HFFc6 (cell line): ENCODE data around the gene MYO1A. TPM values are rescaled to one million over a fixed set of nuclear protein-coding genes. Genes with fewer than 3 reads are reported as not detected.
"Not testable (repeated sequence)": the region's sequence is repeated elsewhere in the genome, so short reads cannot be mapped to it uniquely, and the experiment has no call there.

Source experiments
- DNase-seq: peaks from one replicate; pipeline ENCODE4 v3.0.0-alpha.2; 2018
- H3K27ac Mint-ChIP-seq: 2 replicates; pipeline ENCODE4 v1.8.0; 2020; ENCODE audit warnings: mild to moderate bottlenecking, mixed read lengths
- H3K27me3 Mint-ChIP-seq: 2 replicates; pipeline ENCODE4 v1.8.0; 2021; ENCODE audit warnings: mild to moderate bottlenecking, moderate library complexity, mixed read lengths; ENCODE audit not compliant: insufficient read depth
- H3K36me3 Mint-ChIP-seq: 2 replicates; pipeline ENCODE4 v1.8.0; 2021; ENCODE audit warnings: low read depth, mixed read lengths
- H3K4me1 Mint-ChIP-seq: 2 replicates; pipeline ENCODE4 v1.8.0; 2020; ENCODE audit warnings: low read depth, mixed read lengths
- H3K4me3 Mint-ChIP-seq: 2 replicates; pipeline ENCODE4 v1.8.0; 2020; ENCODE audit warnings: mild to moderate bottlenecking, moderate library complexity, mixed read lengths
- H3K9me3 Mint-ChIP-seq: 2 replicates; pipeline ENCODE4 v1.8.0; 2020; ENCODE audit warnings: mild to moderate bottlenecking, mixed read lengths
- total RNA-seq, 6 experiments: library from RNA; stranded (reverse); fragmentation: NEBNext Ultra II Directional; extraction: Animal tissue kit (Norgen Biotek cat#: 25700); gene quantifications; 2 replicates in 1 of 6; 3 replicates in 5 of 6; pipeline ENCODE4 v1.2.3, GENCODE V29; 2021
- TF ChIP-seq, protein P1 (sequence below): fragments of 200-600 bp; sonication (generic); IDR thresholded peaks from 2 replicates; pipeline ENCODE4 v1.5.0; 2021; ENCODE audit warnings: antibody characterized with exemption, mild to moderate bottlenecking

The MYO1A gene
- total RNA-seq, 6 experiments from 2014 or later, result 0.23 TPM; not detected in 5

DNA sequence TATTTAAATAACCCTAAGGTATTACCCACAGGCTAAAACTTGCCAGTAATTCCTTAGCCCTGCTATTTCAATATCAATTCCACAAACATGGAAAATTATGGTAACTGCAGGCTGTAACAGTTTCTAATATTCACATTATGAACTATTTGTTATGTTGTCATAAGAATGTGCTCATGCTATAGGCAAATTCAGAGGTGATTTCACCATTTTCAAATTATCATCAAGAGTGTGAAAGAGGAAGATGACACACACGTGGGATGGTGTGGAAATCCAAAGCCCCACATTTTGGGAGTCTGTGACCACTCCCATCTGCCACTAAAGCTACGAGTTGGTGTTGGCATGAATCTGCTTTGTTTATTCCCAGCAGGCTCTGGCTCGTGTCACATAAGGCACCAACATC is 5.9 kb upstream of the MYO1A start:
- TF ChIP-seq, protein P1, sequence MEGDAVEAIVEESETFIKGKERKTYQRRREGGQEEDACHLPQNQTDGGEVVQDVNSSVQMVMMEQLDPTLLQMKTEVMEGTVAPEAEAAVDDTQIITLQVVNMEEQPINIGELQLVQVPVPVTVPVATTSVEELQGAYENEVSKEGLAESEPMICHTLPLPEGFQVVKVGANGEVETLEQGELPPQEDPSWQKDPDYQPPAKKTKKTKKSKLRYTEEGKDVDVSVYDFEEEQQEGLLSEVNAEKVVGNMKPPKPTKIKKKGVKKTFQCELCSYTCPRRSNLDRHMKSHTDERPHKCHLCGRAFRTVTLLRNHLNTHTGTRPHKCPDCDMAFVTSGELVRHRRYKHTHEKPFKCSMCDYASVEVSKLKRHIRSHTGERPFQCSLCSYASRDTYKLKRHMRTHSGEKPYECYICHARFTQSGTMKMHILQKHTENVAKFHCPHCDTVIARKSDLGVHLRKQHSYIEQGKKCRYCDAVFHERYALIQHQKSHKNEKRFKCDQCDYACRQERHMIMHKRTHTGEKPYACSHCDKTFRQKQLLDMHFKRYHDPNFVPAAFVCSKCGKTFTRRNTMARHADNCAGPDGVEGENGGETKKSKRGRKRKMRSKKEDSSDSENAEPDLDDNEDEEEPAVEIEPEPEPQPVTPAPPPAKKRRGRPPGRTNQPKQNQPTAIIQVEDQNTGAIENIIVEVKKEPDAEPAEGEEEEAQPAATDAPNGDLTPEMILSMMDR, result no peak
- Mint-ChIP-seq H3K36me3 (peaks cover 22% of the 10 kb centered on the region), H3K9me3 (no peaks in the 10 kb centered on the region), H3K27me3 (no peaks in the 10 kb centered on the region), H3K27ac (no peak overlapping the region), H3K4me3 (no peak overlapping the region), H3K4me1 (no peaks in the 10 kb centered on the region)
- DNase-seq, result no peak

DNA sequence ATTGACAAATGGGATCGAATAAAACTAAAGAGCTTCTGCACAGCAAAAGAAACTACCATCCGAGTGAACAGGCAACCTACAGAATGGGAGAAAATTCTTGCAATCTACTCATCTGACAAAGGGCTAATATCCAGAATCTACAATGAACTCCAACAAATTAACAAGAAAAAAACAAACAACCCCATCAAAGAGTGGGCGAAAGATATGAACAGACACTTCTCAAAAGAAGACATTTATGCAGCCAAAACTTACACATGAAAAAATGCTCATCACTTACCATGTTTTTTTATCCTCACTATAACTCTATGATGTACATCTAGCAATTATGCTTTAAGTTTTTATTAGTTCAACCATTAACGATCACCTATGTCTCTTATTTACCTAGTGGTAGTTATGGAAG is 4.0 kb upstream of the MYO1A start:
- H3K27me3 Mint-ChIP-seq, H3K4me1 Mint-ChIP-seq: not testable (repeated sequence)
- peaks cover 21% of the 10 kb centered on the region for H3K36me3 Mint-ChIP-seq

DNA sequence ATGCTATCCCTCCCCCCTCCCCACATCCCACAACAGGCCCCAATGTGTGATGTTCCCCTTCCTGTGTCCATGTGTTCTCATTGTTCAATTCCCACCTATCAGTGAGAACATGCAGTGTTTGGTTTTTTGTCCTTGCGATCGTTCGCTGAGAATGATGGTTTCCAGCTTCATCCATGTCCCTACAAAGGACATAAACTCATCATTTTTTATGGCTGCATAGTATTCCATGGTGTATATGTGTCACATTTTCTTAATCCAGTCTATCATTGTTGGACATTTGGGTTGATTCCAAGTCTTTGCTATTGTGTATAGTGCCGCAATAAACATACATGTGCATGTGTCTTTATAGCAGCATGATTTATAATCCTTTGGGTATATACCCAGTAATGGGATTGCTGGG is 3.2 kb upstream of the MYO1A start:
- DNase-seq, H3K4me1 Mint-ChIP-seq, H3K27ac Mint-ChIP-seq, H3K27me3 Mint-ChIP-seq, H3K9me3 Mint-ChIP-seq, H3K4me3 Mint-ChIP-seq: not testable (repeated sequence)
- H3K36me3 Mint-ChIP-seq, result peaks cover 13% of the 10 kb centered on the region

More for the DNA sequence above, 4.0 kb upstream of the MYO1A start:
- H3K9me3 Mint-ChIP-seq, H3K27ac Mint-ChIP-seq, DNase-seq, H3K4me3 Mint-ChIP-seq: not testable (repeated sequence)

DNA sequence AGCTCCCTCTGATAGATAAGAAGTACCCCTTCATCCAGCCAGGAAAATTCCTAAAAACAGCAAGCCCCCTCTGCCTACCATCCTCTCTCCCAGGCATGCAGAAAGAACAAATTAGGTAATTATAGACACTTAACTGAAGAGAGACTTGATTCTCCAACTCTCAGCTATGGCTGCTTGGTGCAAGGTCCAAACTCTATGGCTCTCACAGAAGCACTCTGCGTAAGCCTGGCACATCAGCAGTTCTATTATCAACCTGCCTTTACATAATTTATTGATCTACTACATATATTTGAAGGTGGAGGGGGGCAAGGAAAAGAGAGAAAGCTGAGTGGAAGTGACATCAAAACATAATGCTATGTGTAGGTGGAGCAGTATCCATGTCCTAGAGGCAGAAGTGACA is 1.1 kb upstream of the MYO1A start:
- H3K4me1 Mint-ChIP-seq, result peaks cover 30% of the 10 kb centered on the region
- peaks cover 5% of the 10 kb centered on the region; the same call in 1 of the 2 replicates for H3K36me3 Mint-ChIP-seq
- no peak for DNase-seq
- H3K9me3 Mint-ChIP-seq, result no peaks in the 10 kb centered on the region
- no peak overlapping the region for H3K4me3 Mint-ChIP-seq
- TF ChIP-seq, protein P1, result no peak
- H3K27me3 Mint-ChIP-seq, result peaks cover 5% of the 10 kb centered on the region
- no peak overlapping the region for H3K27ac Mint-ChIP-seq

DNA sequence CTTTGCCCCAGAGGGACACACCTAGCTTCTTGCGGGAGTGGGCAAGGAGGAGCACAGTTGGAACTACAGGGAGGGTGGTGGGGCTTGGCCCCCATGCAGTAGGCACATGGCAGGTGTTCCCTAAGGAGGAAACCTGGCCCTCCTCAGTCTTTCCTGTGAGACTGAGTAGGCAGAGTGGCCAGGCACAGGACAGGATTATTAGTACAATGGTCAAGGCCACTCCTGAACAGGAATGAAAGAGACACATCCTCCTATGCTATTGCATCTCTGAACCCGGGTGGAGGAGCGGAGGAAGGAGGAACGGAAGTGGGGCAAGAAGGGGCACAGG is 846 bp downstream of the MYO1A start:
- H3K4me1 Mint-ChIP-seq, result peaks cover 44% of the 10 kb centered on the region
- no peaks in the 10 kb centered on the region for H3K9me3 Mint-ChIP-seq
- DNase-seq, result no peak
- peaks cover 4% of the 10 kb centered on the region; the same call in 1 of the 2 replicates for H3K36me3 Mint-ChIP-seq
- no peak overlapping the region for H3K4me3 Mint-ChIP-seq
- H3K27ac Mint-ChIP-seq, result no peak overlapping the region
- H3K27me3 Mint-ChIP-seq, result peaks cover 10% of the 10 kb centered on the region
- TF ChIP-seq, protein P1, result no peak

DNA sequence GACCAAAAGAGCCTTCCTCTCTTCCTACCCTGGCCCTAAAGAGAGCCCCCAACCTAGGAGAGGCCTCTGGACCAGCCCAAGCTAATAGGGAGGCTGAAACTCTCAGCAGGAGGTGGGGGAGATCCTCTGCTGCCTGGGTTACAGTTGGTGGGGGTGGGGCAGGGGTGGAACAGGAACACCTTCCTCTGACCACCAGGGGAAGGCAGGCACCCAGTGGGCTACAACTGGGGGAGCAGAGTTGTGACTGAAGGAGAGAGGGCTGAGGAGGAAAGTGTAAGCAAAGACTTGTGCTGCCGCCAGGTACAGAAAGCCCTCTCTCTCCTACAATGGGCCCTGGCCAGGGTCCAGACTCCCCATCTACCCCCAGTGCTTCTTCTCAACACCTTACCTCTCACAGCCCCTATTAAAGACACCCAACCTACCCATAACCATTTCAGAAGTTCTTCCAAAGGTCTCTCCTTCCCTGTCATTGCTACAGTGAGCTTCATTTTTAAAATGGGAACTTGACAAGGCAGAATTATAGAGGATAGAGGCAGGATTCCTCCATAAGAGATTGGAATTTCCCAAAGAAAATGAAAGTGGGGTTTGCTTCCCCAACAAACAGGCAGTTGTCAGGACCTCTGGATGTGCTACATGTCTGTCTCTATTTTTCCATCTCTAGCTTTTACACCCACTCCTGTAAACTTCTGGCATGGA is 1.4 kb downstream of the MYO1A start:
- Mint-ChIP-seq H3K4me3 (no peak overlapping the region), H3K27me3 (peaks cover 10% of the 10 kb centered on the region), H3K9me3 (no peaks in the 10 kb centered on the region), H3K36me3 (no peaks in the 10 kb centered on the region), H3K4me1 (peaks cover 44% of the 10 kb centered on the region), H3K27ac (no peak overlapping the region)
- TF ChIP-seq, protein P1, result no peak
- no peak for DNase-seq
